ENCODE data around the gene CLEC4F.

The CLEC4F gene

DNA sequence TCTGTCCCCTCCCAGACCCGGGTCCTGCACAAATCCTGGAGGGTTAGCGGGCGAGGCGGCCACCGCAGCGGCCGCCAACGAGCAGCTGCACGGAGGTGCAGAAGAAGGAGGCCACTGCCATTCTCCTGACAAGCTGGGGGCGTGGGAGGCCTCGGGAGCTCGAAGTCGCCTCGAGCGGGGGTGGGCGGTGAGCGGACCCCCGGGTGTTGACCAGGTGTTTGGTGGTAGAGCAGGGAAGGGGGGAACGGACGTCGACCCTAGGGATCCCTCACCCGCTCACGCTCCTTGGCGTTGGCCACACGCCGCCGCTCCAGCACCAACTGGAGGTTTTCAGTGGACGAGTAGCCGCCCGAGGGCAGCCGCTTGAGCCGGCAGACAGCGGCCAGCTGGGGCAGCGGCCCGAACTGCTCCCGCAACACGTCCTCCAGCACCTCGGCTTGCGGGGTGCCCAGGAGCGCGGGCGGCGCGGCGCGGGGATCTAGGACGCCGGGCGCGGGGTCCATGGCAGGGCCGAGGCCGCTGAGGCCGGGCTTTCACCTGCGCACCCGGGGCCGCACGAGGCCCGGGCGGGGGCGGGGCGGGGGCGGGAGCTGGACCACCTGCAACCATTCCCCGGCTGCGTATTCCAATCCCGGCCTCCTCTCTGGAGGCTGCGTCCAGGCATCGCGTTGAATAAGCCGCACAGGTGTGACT, 30.1 kb downstream of the CLEC4F start, which contains the start of gene FIGLA:
Gene FIGLA (minus strand): TSS at position 508 of the 693 bp plus-strand sequence. CDS start 5 bp downstream, at position 503.
- H4K20me1 ChIP-seq (ENCODE audit: control insufficient read depth, insufficient read depth, low read depth, low read length), result no peaks in the 10 kb centered on the region
- TF ChIP-seq CTCF (IDR thresholded peaks at IDR 0.05; ENCODE audit: low read depth, low read length, poor library complexity, severe bottlenecking), result no peak
- no peak for TF ChIP-seq EZH2phosphoT487 (IDR thresholded peaks at IDR 0.05; ENCODE audit: borderline replicate concordance, low read length)
- H3K27me3 ChIP-seq (ENCODE audit: control insufficient read depth, low read length), result peaks cover 18% of the 10 kb centered on the region
- no peak within 1 kb of the TSS for H3K4me3 ChIP-seq (ENCODE audit: low read length)
- no peaks in the 10 kb centered on the region for H3K79me2 ChIP-seq (ENCODE audit: control insufficient read depth, low read length)
- H3K4me2 ChIP-seq (ENCODE audit: low read length), result no peak within 1 kb of the TSS
- no peak within 1 kb of the TSS for H3K27ac ChIP-seq (ENCODE audit: low read depth, low read length)
- no peaks in the 10 kb centered on the region for H3K4me1 ChIP-seq (ENCODE audit: control insufficient read depth, low read length)
- no peaks in the 10 kb centered on the region for H3K9me3 ChIP-seq (ENCODE audit: control insufficient read depth, insufficient read depth, low read length)
- H3F3A ChIP-seq (ENCODE audit: control insufficient read depth, insufficient read depth), result no peaks in the 10 kb centered on the region
- no peaks in the 10 kb centered on the region for H3K9me2 ChIP-seq (replicated peaks; ENCODE audit: control insufficient read depth, low read length)
- H3K36me3 ChIP-seq (ENCODE audit: control insufficient read depth, low read length), result no peaks in the 10 kb centered on the region

DNA sequence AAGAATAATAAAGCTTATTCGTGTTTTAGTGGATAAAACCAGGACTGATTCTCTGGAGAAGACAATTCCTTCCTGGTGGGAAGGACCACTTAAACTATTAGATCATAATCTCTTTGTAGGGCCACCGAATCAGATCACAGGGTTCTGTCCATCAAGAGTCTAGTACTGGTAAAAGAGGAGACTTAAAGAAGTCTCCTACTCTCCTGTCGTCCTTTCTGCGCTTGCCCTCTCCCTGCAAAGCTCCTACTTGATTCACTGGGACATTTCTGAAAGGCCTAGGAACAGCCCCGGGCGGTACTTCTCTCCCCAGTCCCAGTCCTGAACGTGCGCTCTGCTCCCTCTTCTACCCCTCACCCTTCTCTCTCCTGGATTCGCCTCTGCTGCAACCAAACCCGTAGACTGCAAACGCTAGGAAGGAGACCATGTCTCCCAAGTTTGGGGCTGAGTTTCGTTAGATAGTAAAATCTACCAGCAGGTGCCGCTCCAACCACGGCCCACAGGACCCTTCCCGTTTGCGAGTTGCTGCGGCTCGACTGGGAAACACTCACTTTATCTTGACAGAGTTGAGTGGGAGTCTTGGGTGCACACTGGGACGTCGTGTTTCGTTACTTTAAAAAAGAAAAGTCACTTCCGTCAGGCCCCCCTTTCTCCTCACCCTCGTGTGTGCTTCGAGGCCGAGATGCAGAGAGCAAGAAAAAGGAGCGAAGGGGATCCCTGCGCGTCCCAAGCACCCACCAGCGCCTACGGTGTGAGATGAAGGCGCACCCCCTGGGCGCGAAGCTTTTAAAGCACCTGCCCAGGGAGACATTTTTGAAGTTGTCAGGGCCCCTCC, 30.9 kb downstream of the CLEC4F start:
- peaks cover 18% of the 10 kb centered on the region for H3K27me3 ChIP-seq (ENCODE audit: control insufficient read depth, low read length)
- TF ChIP-seq CTCF (IDR thresholded peaks at IDR 0.05; ENCODE audit: low read depth, low read length, poor library complexity, severe bottlenecking), result peak; percentile 36
- TF ChIP-seq EZH2phosphoT487 (IDR thresholded peaks at IDR 0.05; ENCODE audit: borderline replicate concordance, low read length), result no peak

GRCh38 chr2:70785137-70785911, 35.1 kb downstream of the CLEC4F start:
- no peaks in the 10 kb centered on the region for H3K9me2 ChIP-seq (replicated peaks; ENCODE audit: control insufficient read depth, low read length)
- H3K36me3 ChIP-seq (ENCODE audit: control insufficient read depth, low read length), result no peaks in the 10 kb centered on the region
- H3K27ac ChIP-seq (ENCODE audit: low read depth, low read length), result no peak overlapping the region
- TF ChIP-seq EZH2phosphoT487 (IDR thresholded peaks at IDR 0.05; ENCODE audit: borderline replicate concordance, low read length) (no peak), CTCF (IDR thresholded peaks at IDR 0.05; ENCODE audit: low read depth, low read length, poor library complexity, severe bottlenecking) (peak; percentile 61)
- H3K4me3 ChIP-seq (ENCODE audit: low read length), result no peak overlapping the region
- H3K9me3 ChIP-seq (ENCODE audit: control insufficient read depth, insufficient read depth, low read length), result no peaks in the 10 kb centered on the region
- H3F3A ChIP-seq (ENCODE audit: control insufficient read depth, insufficient read depth), result no peaks in the 10 kb centered on the region
- no peaks in the 10 kb centered on the region for H3K79me2 ChIP-seq (ENCODE audit: control insufficient read depth, low read length)
- no peaks in the 10 kb centered on the region for H4K20me1 ChIP-seq (ENCODE audit: control insufficient read depth, insufficient read depth, low read depth, low read length)
- H3K27me3 ChIP-seq (ENCODE audit: control insufficient read depth, low read length), result peaks cover 18% of the 10 kb centered on the region
- H3K4me1 ChIP-seq (ENCODE audit: control insufficient read depth, low read length), result no peaks in the 10 kb centered on the region
- no peak overlapping the region for H3K4me2 ChIP-seq (ENCODE audit: low read length)

More for the DNA sequence above, 30.9 kb downstream of the CLEC4F start:
- Histone ChIP-seq H3K9me3 (ENCODE audit: control insufficient read depth, insufficient read depth, low read length) (no peaks in the 10 kb centered on the region), H3K4me2 (ENCODE audit: low read length) (no peak overlapping the region), H3K36me3 (ENCODE audit: control insufficient read depth, low read length) (no peaks in the 10 kb centered on the region), H3K9me2 (replicated peaks; ENCODE audit: control insufficient read depth, low read length) (no peaks in the 10 kb centered on the region), H3K4me3 (ENCODE audit: low read length) (no peak overlapping the region), H3K79me2 (ENCODE audit: control insufficient read depth, low read length) (no peaks in the 10 kb centered on the region), H3F3A (ENCODE audit: control insufficient read depth, insufficient read depth) (no peaks in the 10 kb centered on the region), H3K4me1 (ENCODE audit: control insufficient read depth, low read length) (no peaks in the 10 kb centered on the region), H3K27ac (ENCODE audit: low read depth, low read length) (no peak overlapping the region), H4K20me1 (ENCODE audit: control insufficient read depth, insufficient read depth, low read depth, low read length) (no peaks in the 10 kb centered on the region)
